DND-41 (cell line): ENCODE data around the gene CLBA1.

Experiments
- ATAC-seq: fragments of 200-7000 bp; cut with Tn5 transposase; 3 replicates; pipeline ENCODE4 v1.9.1; 2021; ENCODE audit warnings: low read depth; ENCODE audit not compliant: insufficient read depth
- DNase-seq: peaks from one replicate; pipeline ENCODE4 v3.0.0-alpha.2; 2020
- H2AFZ ChIP-seq: 2 replicates; pipeline ENCODE4 v1.6.0; 2012; ENCODE audit warnings: low read depth, low read length
- H3K27ac ChIP-seq: 2 replicates; pipeline ENCODE4 v1.5.1; 2012; ENCODE audit warnings: low read length, inconsistent platforms
- H3K27me3 ChIP-seq: fragments of 200-600 bp; sonication (generic); 2 replicates; pipeline ENCODE4 v1.6.0; 2012; ENCODE audit warnings: low read length, mild to moderate bottlenecking, inconsistent platforms; ENCODE audit not compliant: insufficient read depth, poor library complexity
- H3K36me3 ChIP-seq: 2 replicates; pipeline ENCODE4 v1.5.1; 2012; ENCODE audit warnings: low read length, inconsistent platforms; ENCODE audit not compliant: insufficient read depth
- H3K4me1 ChIP-seq: 2 replicates; pipeline ENCODE4 v1.5.1; 2012; ENCODE audit warnings: mild to moderate bottlenecking, low read length; ENCODE audit not compliant: insufficient read depth
- H3K4me2 ChIP-seq: 2 replicates; pipeline ENCODE4 v1.6.0; 2012; ENCODE audit warnings: mild to moderate bottlenecking, moderate library complexity, low read length, inconsistent platforms; ENCODE audit not compliant: insufficient read depth
- H3K4me3 ChIP-seq, 2 experiments: fragments of 200-600 bp in 1 of 2; shearing (Covaris generic) in 1 of 2; 2 replicates each; pipeline ENCODE4 v1.5.1; 2012 to 2016; ENCODE audit warnings: inconsistent platforms in 2 of 2, low read length in 2 of 2, mild to moderate bottlenecking in 2 of 2, low read depth in 1 of 2, moderate library complexity in 1 of 2
- H3K79me2 ChIP-seq: 2 replicates; pipeline ENCODE4 v1.6.0; 2012; ENCODE audit warnings: low read length, inconsistent platforms; ENCODE audit not compliant: insufficient read depth
- H3K9ac ChIP-seq: 2 replicates; pipeline ENCODE4 v1.6.0; 2012; ENCODE audit warnings: low read depth, mild to moderate bottlenecking, inconsistent platforms, low read length, moderate library complexity
- H3K9me3 ChIP-seq: 2 replicates; pipeline ENCODE4 v1.5.1; 2012; ENCODE audit warnings: low read length, moderate library complexity, mild to moderate bottlenecking, inconsistent platforms; ENCODE audit not compliant: insufficient read depth, severe bottlenecking
- H4K20me1 ChIP-seq: 2 replicates; pipeline ENCODE4 v1.6.0; 2012; ENCODE audit warnings: low read length; ENCODE audit not compliant: insufficient read depth
- EZH2 ChIP-seq: IDR thresholded peaks from 3 replicates; pipeline ENCODE4 v1.6.1; 2012; ENCODE audit warnings: borderline replicate concordance, low read depth, mild to moderate bottlenecking, moderate library complexity, low read length, inconsistent platforms; ENCODE audit not compliant: severe bottlenecking
- TF ChIP-seq, protein P1 (sequence below): IDR thresholded peaks from 2 replicates; pipeline ENCODE4 v1.5.1; 2012; ENCODE audit warnings: borderline replicate concordance, low read length, moderate library complexity, mild to moderate bottlenecking; ENCODE audit not compliant: poor library complexity, severe bottlenecking; ENCODE audit errors: extremely low read depth

Gene CLBA1

DNA sequence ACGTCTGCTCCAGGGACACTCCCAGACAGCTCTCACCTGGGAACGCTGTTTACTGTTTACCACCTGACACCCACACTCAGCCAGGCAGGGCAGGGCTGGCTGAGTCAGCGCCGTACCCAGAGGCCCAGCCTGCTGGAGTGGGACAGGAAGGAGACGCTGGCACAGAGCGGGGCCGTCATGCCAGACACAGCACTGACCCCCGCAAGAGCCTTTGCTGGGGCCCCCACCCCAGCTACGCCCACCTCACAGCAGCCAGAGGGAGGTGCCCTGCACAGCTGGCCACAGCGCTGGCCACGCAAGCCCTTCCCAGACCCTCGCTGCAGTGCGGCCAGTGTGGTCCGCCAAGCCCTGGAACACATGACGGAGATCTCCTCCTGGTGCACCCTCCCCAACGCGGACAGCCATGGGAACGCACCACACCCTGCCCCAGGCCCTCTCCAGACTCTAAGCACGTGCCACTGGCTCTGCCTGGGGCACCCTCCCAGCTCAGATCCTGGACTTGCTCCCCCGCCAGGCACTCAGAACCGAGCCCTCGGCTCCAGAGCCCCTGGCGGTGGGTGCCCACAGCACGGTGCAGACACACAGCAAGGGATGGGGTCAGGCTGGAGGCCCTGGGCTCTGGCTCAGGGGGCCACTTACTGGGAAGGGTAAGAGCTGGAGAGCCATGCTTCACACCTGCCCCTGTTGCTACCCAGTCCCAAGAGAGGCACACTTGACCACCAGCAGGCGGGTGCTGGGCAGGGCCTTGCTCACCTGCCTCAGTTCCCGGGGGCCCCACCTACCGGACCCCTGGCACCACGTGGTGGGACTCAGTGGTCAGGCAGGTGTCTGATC lies 13.1 kb upstream of the CLBA1 start:
- Histone ChIP-seq H3K79me2 (no peaks in the 10 kb centered on the region), H3K4me2 (no peak overlapping the region), H3K27ac (no peak overlapping the region), H3K9ac (no peak overlapping the region), H2AFZ (no peak overlapping the region), H3K4me3 (no peak overlapping the region), H4K20me1 (peaks cover 7% of the 10 kb centered on the region), H3K9me3 (no peaks in the 10 kb centered on the region), H3K36me3 (no peaks in the 10 kb centered on the region), H3K27me3 (no peaks in the 10 kb centered on the region), H3K4me1 (no peaks in the 10 kb centered on the region; the same call in 1 of the 2 replicates)
- no peak for TF ChIP-seq EZH2
- TF ChIP-seq, protein P1, sequence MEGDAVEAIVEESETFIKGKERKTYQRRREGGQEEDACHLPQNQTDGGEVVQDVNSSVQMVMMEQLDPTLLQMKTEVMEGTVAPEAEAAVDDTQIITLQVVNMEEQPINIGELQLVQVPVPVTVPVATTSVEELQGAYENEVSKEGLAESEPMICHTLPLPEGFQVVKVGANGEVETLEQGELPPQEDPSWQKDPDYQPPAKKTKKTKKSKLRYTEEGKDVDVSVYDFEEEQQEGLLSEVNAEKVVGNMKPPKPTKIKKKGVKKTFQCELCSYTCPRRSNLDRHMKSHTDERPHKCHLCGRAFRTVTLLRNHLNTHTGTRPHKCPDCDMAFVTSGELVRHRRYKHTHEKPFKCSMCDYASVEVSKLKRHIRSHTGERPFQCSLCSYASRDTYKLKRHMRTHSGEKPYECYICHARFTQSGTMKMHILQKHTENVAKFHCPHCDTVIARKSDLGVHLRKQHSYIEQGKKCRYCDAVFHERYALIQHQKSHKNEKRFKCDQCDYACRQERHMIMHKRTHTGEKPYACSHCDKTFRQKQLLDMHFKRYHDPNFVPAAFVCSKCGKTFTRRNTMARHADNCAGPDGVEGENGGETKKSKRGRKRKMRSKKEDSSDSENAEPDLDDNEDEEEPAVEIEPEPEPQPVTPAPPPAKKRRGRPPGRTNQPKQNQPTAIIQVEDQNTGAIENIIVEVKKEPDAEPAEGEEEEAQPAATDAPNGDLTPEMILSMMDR: no peak
- DNase-seq (no peak), ATAC-seq (no peak)

DNA sequence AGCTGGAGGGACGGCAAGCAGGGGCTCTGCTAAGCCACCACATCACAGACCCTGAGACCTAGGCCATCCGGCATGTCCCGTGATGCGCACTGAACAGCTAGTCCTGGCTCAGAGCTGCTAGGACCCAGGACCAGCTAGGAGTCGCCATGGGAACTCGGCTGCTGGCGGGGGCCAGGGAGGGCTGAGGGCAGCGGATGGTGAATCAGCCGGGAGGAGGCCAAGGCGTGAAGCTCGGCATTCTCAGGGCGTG lies 12.5 kb upstream of the CLBA1 start:
- Histone ChIP-seq H3K9me3 (no peaks in the 10 kb centered on the region), H3K27ac (no peak overlapping the region), H3K4me2 (no peak overlapping the region), H3K4me3 (no peak overlapping the region), H4K20me1 (peaks cover 7% of the 10 kb centered on the region), H3K9ac (no peak overlapping the region), H2AFZ (no peak overlapping the region), H3K4me1 (no peaks in the 10 kb centered on the region; the same call in 1 of the 2 replicates), H3K79me2 (no peaks in the 10 kb centered on the region), H3K27me3 (no peaks in the 10 kb centered on the region), H3K36me3 (no peaks in the 10 kb centered on the region)
- ATAC-seq: no peak
- no peak for TF ChIP-seq EZH2
- TF ChIP-seq, protein P1: no peak
- no peak for DNase-seq

DNA sequence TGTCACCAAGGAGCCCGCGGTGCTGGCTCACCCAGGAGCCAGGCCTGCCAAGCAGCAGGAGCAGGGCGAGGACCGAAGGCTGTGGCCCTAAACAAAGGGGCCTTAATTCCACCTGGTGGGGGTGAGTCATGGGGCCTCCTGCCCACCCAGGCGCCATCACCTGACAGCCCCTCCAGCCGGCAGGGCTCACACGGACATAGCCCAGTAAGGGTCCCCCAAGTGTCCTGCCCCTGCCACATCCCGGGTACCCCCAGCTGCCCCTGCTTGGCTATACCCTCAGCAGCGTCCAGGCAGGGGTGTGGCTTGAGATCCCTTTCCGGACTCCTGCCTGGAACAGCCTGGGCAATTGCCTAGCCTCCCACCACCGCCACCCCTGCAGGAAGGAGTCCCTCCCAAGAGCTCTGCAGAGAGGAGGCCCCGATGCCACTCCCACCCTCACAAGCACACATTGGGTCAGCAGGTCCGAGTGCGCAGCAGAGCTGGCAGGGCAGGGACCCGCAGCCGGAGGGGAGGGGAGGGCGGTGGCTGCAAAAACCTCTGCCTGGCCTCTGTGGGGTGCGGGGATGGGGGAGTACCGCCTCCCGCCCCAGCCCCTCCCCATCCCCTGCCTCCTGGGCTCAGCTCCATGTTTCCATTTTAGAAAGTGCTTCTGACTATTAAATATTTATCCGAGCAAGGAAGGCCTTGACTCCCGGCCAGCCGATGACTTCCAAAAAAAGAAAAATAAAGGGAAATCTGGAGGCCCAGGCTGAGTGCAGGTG lies 12.0 kb upstream of the CLBA1 start:
- DNase-seq (no peak), ATAC-seq (no peak)
- Histone ChIP-seq H3K4me2 (no peak overlapping the region), H3K27ac (no peak overlapping the region), H3K9me3 (no peaks in the 10 kb centered on the region), H3K4me1 (no peaks in the 10 kb centered on the region; the same call in 1 of the 2 replicates), H4K20me1 (peaks cover 7% of the 10 kb centered on the region), H3K79me2 (no peaks in the 10 kb centered on the region), H2AFZ (no peak overlapping the region), H3K27me3 (no peaks in the 10 kb centered on the region), H3K36me3 (no peaks in the 10 kb centered on the region), H3K4me3 (no peak overlapping the region), H3K9ac (no peak overlapping the region)
- TF ChIP-seq EZH2: no peak
- TF ChIP-seq, protein P1: no peak
